ENCODE data around the gene COA8.
A peak's percentile ranks its signal among the peaks of the same experiment; 100 is the strongest.

The COA8 gene

GRCh38 chr14:103548463-103549351, 14.1 kb upstream of the COA8 start:
- no peak for TF ChIP-seq TEAD4 (IDR thresholded peaks at IDR 0.05)
- TF ChIP-seq RAD21 (IDR thresholded peaks at IDR 0.05; ENCODE audit: low read depth) = no peak
- TF ChIP-seq EGR1 (IDR thresholded peaks at IDR 0.05) = no peak
- no peak for TF ChIP-seq CEBPB (IDR thresholded peaks at IDR 0.05)
- TF ChIP-seq REST (IDR thresholded peaks at IDR 0.05; ENCODE audit: low read depth) = no peak
- no peak for TF ChIP-seq CREB1 (IDR thresholded peaks at IDR 0.05; ENCODE audit: low read depth)
- TF ChIP-seq TAF1 (IDR thresholded peaks at IDR 0.05; ENCODE audit: low read depth) = no peak
- TF ChIP-seq MAX (IDR thresholded peaks at IDR 0.05) = no peak
- TF ChIP-seq FOXM1 (IDR thresholded peaks at IDR 0.05; ENCODE audit: borderline replicate concordance, low read depth) = no peak
- no peak for TF ChIP-seq EP300 (IDR thresholded peaks at IDR 0.05; ENCODE audit: borderline replicate concordance)
- TF ChIP-seq USF1 (IDR thresholded peaks at IDR 0.05) = no peak
- no peak for TF ChIP-seq YY1 (IDR thresholded peaks at IDR 0.05; ENCODE audit: low read depth)
- no peak for TF ChIP-seq NFIC (IDR thresholded peaks at IDR 0.05)
- no peak for TF ChIP-seq TCF12 (IDR thresholded peaks at IDR 0.05; ENCODE audit: low read depth)
- no peak for TF ChIP-seq ZBTB7A (IDR thresholded peaks at IDR 0.05; ENCODE audit: low read depth)

GRCh38 chr14:103549361-103550311, 13.1 kb upstream of the COA8 start:
- TF ChIP-seq NFIC (IDR thresholded peaks at IDR 0.05) = no peak
- no peak for TF ChIP-seq TEAD4 (IDR thresholded peaks at IDR 0.05)
- no peak for TF ChIP-seq FOXM1 (IDR thresholded peaks at IDR 0.05; ENCODE audit: borderline replicate concordance, low read depth)
- TF ChIP-seq EGR1 (IDR thresholded peaks at IDR 0.05) = no peak
- no peak for TF ChIP-seq CEBPB (IDR thresholded peaks at IDR 0.05)
- no peak for TF ChIP-seq TAF1 (IDR thresholded peaks at IDR 0.05; ENCODE audit: low read depth)
- no peak for TF ChIP-seq YY1 (IDR thresholded peaks at IDR 0.05; ENCODE audit: low read depth)
- no peak for TF ChIP-seq USF1 (IDR thresholded peaks at IDR 0.05)
- no peak for TF ChIP-seq RAD21 (IDR thresholded peaks at IDR 0.05; ENCODE audit: low read depth)
- TF ChIP-seq CREB1 (IDR thresholded peaks at IDR 0.05; ENCODE audit: low read depth) = no peak
- no peak for TF ChIP-seq EP300 (IDR thresholded peaks at IDR 0.05; ENCODE audit: borderline replicate concordance)
- no peak for TF ChIP-seq ZBTB7A (IDR thresholded peaks at IDR 0.05; ENCODE audit: low read depth)
- TF ChIP-seq TCF12 (IDR thresholded peaks at IDR 0.05; ENCODE audit: low read depth) = no peak
- TF ChIP-seq MAX (IDR thresholded peaks at IDR 0.05) = no peak

GRCh38 chr14:103550451-103551337, 12.1 kb upstream of the COA8 start:
- TF ChIP-seq TEAD4 (IDR thresholded peaks at IDR 0.05) (peak; percentile 73), CEBPB (IDR thresholded peaks at IDR 0.05) (peak; percentile 21; the same call in 1 of the 2 replicates), FOXM1 (IDR thresholded peaks at IDR 0.05; ENCODE audit: borderline replicate concordance, low read depth) (peak; percentile 83), TAF1 (IDR thresholded peaks at IDR 0.05; ENCODE audit: low read depth) (no peak), USF1 (IDR thresholded peaks at IDR 0.05) (no peak), EP300 (IDR thresholded peaks at IDR 0.05; ENCODE audit: borderline replicate concordance) (peak; percentile 94), CREB1 (IDR thresholded peaks at IDR 0.05; ENCODE audit: low read depth) (no peak), NFIC (IDR thresholded peaks at IDR 0.05) (peak; percentile 86), REST (IDR thresholded peaks at IDR 0.05; ENCODE audit: low read depth) (no peak), RAD21 (IDR thresholded peaks at IDR 0.05; ENCODE audit: low read depth) (peak; percentile 31; the same call in 1 of the 2 replicates), TCF12 (IDR thresholded peaks at IDR 0.05; ENCODE audit: low read depth) (peak; percentile 99), MAX (IDR thresholded peaks at IDR 0.05) (peak; percentile 35), ZBTB7A (IDR thresholded peaks at IDR 0.05; ENCODE audit: low read depth) (peak; percentile 73; the same call in 1 of the 2 replicates), YY1 (IDR thresholded peaks at IDR 0.05; ENCODE audit: low read depth) (peak; percentile 16; the same call in 1 of the 2 replicates), EGR1 (IDR thresholded peaks at IDR 0.05) (no peak; the same call in 1 of the 2 replicates)

All from Ishikawa (cell line).